Measurements from ENCODE around the gene FKBP4.
A peak's percentile ranks its signal among the peaks of the same experiment; 100 is the strongest.

Gene FKBP4

GRCh38 chr12:2812290-2813213, 17.8 kb downstream of the FKBP4 start, which contains the start of gene ITFG2:
ITFG2 (plus strand) TSS chr12:2812668; CDS start chr12:2812761, 93 bp downstream.
- no peaks in the 10 kb centered on the region for H3K27me3 Mint-ChIP-seq
- peak within 1 kb of the TSS; percentile 99 for H3K27ac Mint-ChIP-seq
- H3K4me1 Mint-ChIP-seq (ENCODE audit: low read depth) = peaks cover 17% of the 10 kb centered on the region
- intact Hi-C loops (cut with micrococcal nuclease) = loop anchor here (1.0 to 2.0 kb wide), 2 partner anchors 18 to 66 kb away; partner anchors contain the start of gene FKBP4
- peaks cover 45% of the 10 kb centered on the region for H3K36me3 Mint-ChIP-seq (ENCODE audit: low read depth)
- H3K9me3 Mint-ChIP-seq = no peaks in the 10 kb centered on the region
- peak within 1 kb of the TSS; percentile 100 for H3K4me3 Mint-ChIP-seq

GRCh38 chr12:2813214-2814185, 18.7 kb downstream of the FKBP4 start:
- Mint-ChIP-seq H3K4me1 (ENCODE audit: low read depth) (peaks cover 17% of the 10 kb centered on the region), H3K4me3 (peak overlapping the region; percentile 100), H3K36me3 (ENCODE audit: low read depth) (peaks cover 49% of the 10 kb centered on the region), H3K27me3 (no peaks in the 10 kb centered on the region), H3K27ac (peak overlapping the region; percentile 99), H3K9me3 (no peaks in the 10 kb centered on the region)
- intact Hi-C loops (cut with micrococcal nuclease) = loop anchor here (1.0 to 2.0 kb wide), 2 partner anchors 19 to 65 kb away; partner anchors contain the start of gene FKBP4

- Mint-ChIP-seq H3K27ac (no peak overlapping the region), H3K27me3 (no peaks in the 10 kb centered on the region), H3K9me3 (no peaks in the 10 kb centered on the region), H3K36me3 (ENCODE audit: low read depth) (peaks cover 100% of the 10 kb centered on the region), H3K4me3 (no peak overlapping the region), H3K4me1 (ENCODE audit: low read depth) (peaks cover under 1% of the 10 kb centered on the region)
- intact Hi-C loops (cut with micrococcal nuclease) = no loop called here
These were observed 25.0 kb downstream of the FKBP4 start for GRCh38 chr12:2819810-2820209.

GRCh38 chr12:2820432-2820831, 25.7 kb downstream of the FKBP4 start:
- no peak overlapping the region for H3K4me3 Mint-ChIP-seq
- intact Hi-C loops (cut with micrococcal nuclease) = no loop called here
- H3K27ac Mint-ChIP-seq = no peak overlapping the region
- no peaks in the 10 kb centered on the region for H3K9me3 Mint-ChIP-seq
- H3K27me3 Mint-ChIP-seq = no peaks in the 10 kb centered on the region
- peaks cover 100% of the 10 kb centered on the region for H3K36me3 Mint-ChIP-seq (ENCODE audit: low read depth)
- H3K4me1 Mint-ChIP-seq (ENCODE audit: low read depth) = no peaks in the 10 kb centered on the region

GRCh38 chr12:2823483-2823882, 28.7 kb downstream of the FKBP4 start:
- Mint-ChIP-seq H3K4me3 (no peak overlapping the region), H3K9me3 (no peaks in the 10 kb centered on the region), H3K27me3 (no peaks in the 10 kb centered on the region), H3K27ac (no peak overlapping the region), H3K36me3 (ENCODE audit: low read depth) (peaks cover 100% of the 10 kb centered on the region), H3K4me1 (ENCODE audit: low read depth) (no peaks in the 10 kb centered on the region)
- intact Hi-C loops (cut with micrococcal nuclease) = no loop called here

GRCh38 chr12:2824541-2824940, 29.8 kb downstream of the FKBP4 start:
- Mint-ChIP-seq H3K4me3 (no peak overlapping the region), H3K4me1 (ENCODE audit: low read depth) (no peaks in the 10 kb centered on the region), H3K9me3 (no peaks in the 10 kb centered on the region), H3K36me3 (ENCODE audit: low read depth) (peaks cover 100% of the 10 kb centered on the region), H3K27me3 (no peaks in the 10 kb centered on the region), H3K27ac (no peak overlapping the region)
- intact Hi-C loops (cut with micrococcal nuclease) = no loop called here

- Mint-ChIP-seq H3K27me3 (no peaks in the 10 kb centered on the region), H3K4me1 (ENCODE audit: low read depth) (no peaks in the 10 kb centered on the region), H3K9me3 (no peaks in the 10 kb centered on the region), H3K4me3 (no peak overlapping the region), H3K27ac (no peak overlapping the region), H3K36me3 (ENCODE audit: low read depth) (peaks cover 100% of the 10 kb centered on the region)
- intact Hi-C loops (cut with micrococcal nuclease) = no loop called here
These were observed 30.4 kb downstream of the FKBP4 start for GRCh38 chr12:2825132-2825531.

GRCh38 chr12:2826036-2826435, 31.3 kb downstream of the FKBP4 start:
- H3K27ac Mint-ChIP-seq = no peak overlapping the region
- peaks cover 99% of the 10 kb centered on the region for H3K36me3 Mint-ChIP-seq (ENCODE audit: low read depth)
- no peaks in the 10 kb centered on the region for H3K27me3 Mint-ChIP-seq
- H3K4me3 Mint-ChIP-seq = no peak overlapping the region
- intact Hi-C loops (cut with micrococcal nuclease) = no loop called here
- H3K9me3 Mint-ChIP-seq = no peaks in the 10 kb centered on the region
- H3K4me1 Mint-ChIP-seq (ENCODE audit: low read depth) = no peaks in the 10 kb centered on the region

- H3K36me3 Mint-ChIP-seq (ENCODE audit: low read depth) = peaks cover 99% of the 10 kb centered on the region
- intact Hi-C loops (cut with micrococcal nuclease) = no loop called here
These were observed 32.1 kb downstream of the FKBP4 start for GRCh38 chr12:2826721-2827515.

GRCh38 chr12:2829275-2829674, 34.5 kb downstream of the FKBP4 start:
- peaks cover 4% of the 10 kb centered on the region for H3K27me3 Mint-ChIP-seq

More at GRCh38 chr12:2826721-2827515, 32.1 kb downstream of the FKBP4 start:
- Mint-ChIP-seq H3K27me3 (no peaks in the 10 kb centered on the region), H3K27ac (no peak overlapping the region), H3K4me1 (ENCODE audit: low read depth) (no peaks in the 10 kb centered on the region), H3K4me3 (no peak overlapping the region), H3K9me3 (no peaks in the 10 kb centered on the region)

GRCh38 chr12:2832550-2833127, 37.9 kb downstream of the FKBP4 start:
- Mint-ChIP-seq H3K36me3 (ENCODE audit: low read depth) (peaks cover 67% of the 10 kb centered on the region), H3K27ac (no peak overlapping the region), H3K4me1 (ENCODE audit: low read depth) (peaks cover 32% of the 10 kb centered on the region), H3K9me3 (no peaks in the 10 kb centered on the region), H3K27me3 (peaks cover 8% of the 10 kb centered on the region), H3K4me3 (no peak overlapping the region)
- intact Hi-C loops (cut with micrococcal nuclease) = no loop called here

More at GRCh38 chr12:2829275-2829674, 34.5 kb downstream of the FKBP4 start:
- no peaks in the 10 kb centered on the region for H3K9me3 Mint-ChIP-seq
- intact Hi-C loops (cut with micrococcal nuclease) = no loop called here
- H3K4me3 Mint-ChIP-seq = no peak overlapping the region
- no peak overlapping the region for H3K27ac Mint-ChIP-seq
- peaks cover 10% of the 10 kb centered on the region for H3K4me1 Mint-ChIP-seq (ENCODE audit: low read depth)
- H3K36me3 Mint-ChIP-seq (ENCODE audit: low read depth) = peaks cover 87% of the 10 kb centered on the region

GRCh38 chr12:2833327-2833726, 38.6 kb downstream of the FKBP4 start:
- H3K36me3 Mint-ChIP-seq (ENCODE audit: low read depth) = peaks cover 67% of the 10 kb centered on the region
- peaks cover 32% of the 10 kb centered on the region for H3K4me1 Mint-ChIP-seq (ENCODE audit: low read depth)
- H3K9me3 Mint-ChIP-seq = no peaks in the 10 kb centered on the region
- H3K27me3 Mint-ChIP-seq = peaks cover 8% of the 10 kb centered on the region
- H3K4me3 Mint-ChIP-seq = no peak overlapping the region
- intact Hi-C loops (cut with micrococcal nuclease) = no loop called here
- H3K27ac Mint-ChIP-seq = no peak overlapping the region

GRCh38 chr12:2833810-2834209, 39.0 kb downstream of the FKBP4 start:
- Mint-ChIP-seq H3K36me3 (ENCODE audit: low read depth) (peaks cover 67% of the 10 kb centered on the region), H3K4me3 (no peak overlapping the region), H3K27ac (no peak overlapping the region), H3K9me3 (no peaks in the 10 kb centered on the region), H3K27me3 (peaks cover 8% of the 10 kb centered on the region), H3K4me1 (ENCODE audit: low read depth) (peaks cover 32% of the 10 kb centered on the region)
- intact Hi-C loops (cut with micrococcal nuclease) = no loop called here

Data from dendritic cell treated with granulocyte-macrophage colony-stimulating factor and Interleukin-4, amounts not matched to agents 40 ng/mL and 50 ng/mL, for 4 days (primary cell).